K562 (cell line): Measurements from ENCODE around the gene ADGRG1. TPM values are rescaled to one million over a fixed set of nuclear protein-coding genes. Genes with fewer than 3 reads are reported as not detected.

Source experiments
- BACH1 ChIP-seq: fragments of 200-800 bp; sonication (Bioruptor generic); IDR thresholded peaks from 2 replicates; pipeline ENCODE4 v1.6.1; 2016; ENCODE audit warnings: missing genetic modification characterization, missing compliant biosample characterization
- CAMTA2 ChIP-seq: fragments of 250-450 bp; sonication (Bioruptor Pico); conservative IDR thresholded peaks from 2 replicates; pipeline ENCODE4 v1.5.1; 2022
- L3MBTL2 ChIP-seq: fragments of 450-650 bp; IDR thresholded peaks from 2 replicates; pipeline ENCODE4 v1.6.1; 2016; ENCODE audit warnings: mild to moderate bottlenecking, moderate library complexity
- MED1 ChIP-seq: sonication (generic); formaldehyde crosslinking; IDR thresholded peaks from 2 replicates; pipeline ENCODE4 v1.8.1; 2023; ENCODE audit warnings: missing genetic modification reagents, borderline replicate concordance
- MYC ChIP-seq, 2 experiments: fragments of 250-450 bp in 1 of 2; sonication (Bioruptor Pico) in 1 of 2; IDR thresholded peaks; 2 replicates each; pipeline versions ENCODE4 v1.5.1 to v1.6.1; 2012 to 2021; ENCODE audit warnings: low read depth in 2 of 2, borderline replicate concordance in 1 of 2, improper control_type of control experiment in 1 of 2, low read length in 1 of 2, mild to moderate bottlenecking in 1 of 2, moderate library complexity in 1 of 2
- NR1H2 ChIP-seq: sonication (generic); formaldehyde crosslinking; IDR thresholded peaks from 2 replicates; pipeline ENCODE4 v1.4.0; 2020; ENCODE audit warnings: mild to moderate bottlenecking, missing genetic modification reagents
- POLR2AphosphoS5 ChIP-seq: IDR thresholded peaks from 2 replicates; pipeline ENCODE4 v1.6.1; 2011; ENCODE audit warnings: mild to moderate bottlenecking, low read depth, low read length, moderate library complexity; ENCODE audit not compliant: control insufficient read depth, insufficient read depth
- POLR2H ChIP-seq: IDR thresholded peaks from 2 replicates; pipeline ENCODE4 v1.6.1; 2016; ENCODE audit warnings: missing genetic modification characterization, low read depth, mild to moderate bottlenecking, control low read depth, missing compliant biosample characterization, moderate library complexity
- ZKSCAN3 ChIP-seq: fragments of 250-450 bp; sonication (Bioruptor Pico); IDR thresholded peaks from 2 replicates; pipeline ENCODE4 v1.4.0; 2020
- ZNF121 ChIP-seq: sonication (generic); formaldehyde crosslinking; conservative IDR thresholded peaks from 2 replicates; pipeline ENCODE4 v1.8.0; 2022; ENCODE audit warnings: missing genetic modification reagents
- ZNF124 ChIP-seq: sonication (generic); formaldehyde crosslinking; IDR thresholded peaks from 2 replicates; pipeline ENCODE4 v1.8.1; 2022; ENCODE audit warnings: missing genetic modification reagents
- ZNF644 ChIP-seq: fragments of 200-800 bp; sonication (Bioruptor generic); IDR thresholded peaks from 2 replicates; pipeline ENCODE4 v1.6.1; 2016; ENCODE audit warnings: low read depth, missing genetic modification characterization, missing compliant biosample characterization
- ZNF699 ChIP-seq: fragments of 250-450 bp; sonication (Bioruptor Pico); IDR thresholded peaks from 2 replicates; pipeline ENCODE4 v1.8.0; 2021; ENCODE audit warnings: mild to moderate bottlenecking, moderate library complexity; ENCODE audit not compliant: insufficient replicate concordance
- ZNF76 ChIP-seq: fragments of 250-450 bp; sonication (Bioruptor Pico); IDR thresholded peaks from 2 replicates; pipeline ENCODE4 v1.4.0; 2020; ENCODE audit warnings: mild to moderate bottlenecking, moderate library complexity, borderline replicate concordance
- polyA plus RNA-seq, 8 experiments: library from polyadenylated mRNA; depleted of rRNA in 4 of 8; stranded (reverse) in 5 of 8; unstranded in 3 of 8; fragments of >200 nt; fragmentation: Nextera tagmentation in 2 of 8; fragmentation: Illumina TruSeq in 1 of 8; extraction: Ambion mirVana in 2 of 8; extraction: Trizol in 1 of 8; gene quantifications; 2 replicates each; pipeline versions ENCODE4 v1.2.1 to v1.2.3, GENCODE V29; 2011 to 2014; ENCODE audit warnings: inconsistent platforms in 1 of 8, missing spikeins in 1 of 8
- total RNA-seq, 7 experiments: library from RNA; depleted of rRNA in 6 of 7; stranded (reverse); fragments of >200 nt in 6 of 7; fragmentation: Illumina TruSeq in 2 of 7; extraction: Trizol in 2 of 7; gene quantifications; 2 replicates each; pipeline versions ENCODE4 v1.2.1 to v1.2.3, GENCODE V29; 2011 to 2021; ENCODE audit warnings: low replicate concordance in 1 of 7
- TF ChIP-seq, protein P1 (sequence below): fragments of 250-450 bp; sonication (Bioruptor Pico); IDR thresholded peaks from 2 replicates; pipeline ENCODE4 v1.8.0; 2022; ENCODE audit warnings: inconsistent platforms
- TF ChIP-seq, protein P2 (sequence below): fragments of 450-650 bp; IDR thresholded peaks from 2 replicates; pipeline ENCODE4 v1.7.0; 2016; ENCODE audit warnings: borderline replicate concordance
- TF ChIP-seq, protein P3 (sequence below): fragments of 450-650 bp; conservative IDR thresholded peaks from 2 replicates; pipeline ENCODE4 v1.6.1; 2016; ENCODE audit warnings: missing genetic modification characterization, low read depth, mild to moderate bottlenecking, missing compliant biosample characterization, moderate library complexity
- TF ChIP-seq, protein P4 (sequence below): sonication (generic); formaldehyde crosslinking; IDR thresholded peaks from 2 replicates; pipeline ENCODE4 v1.8.1; 2023; ENCODE audit warnings: mild to moderate bottlenecking, missing genetic modification reagents
- TF ChIP-seq, protein P5 (sequence below): fragments of 450-650 bp; formaldehyde crosslinking; IDR thresholded peaks from 2 replicates; pipeline ENCODE4 v1.4.0; 2022; ENCODE audit warnings: mild to moderate bottlenecking, moderate library complexity

ADGRG1 gene
- total and polyA plus RNA-seq, 9 of the 15 experiments (the other 6 are each of a cell fraction or from before 2014, with no cell fraction given), result 0.04 to 0.31 (median 0.16) TPM; not detected in 6

DNA sequence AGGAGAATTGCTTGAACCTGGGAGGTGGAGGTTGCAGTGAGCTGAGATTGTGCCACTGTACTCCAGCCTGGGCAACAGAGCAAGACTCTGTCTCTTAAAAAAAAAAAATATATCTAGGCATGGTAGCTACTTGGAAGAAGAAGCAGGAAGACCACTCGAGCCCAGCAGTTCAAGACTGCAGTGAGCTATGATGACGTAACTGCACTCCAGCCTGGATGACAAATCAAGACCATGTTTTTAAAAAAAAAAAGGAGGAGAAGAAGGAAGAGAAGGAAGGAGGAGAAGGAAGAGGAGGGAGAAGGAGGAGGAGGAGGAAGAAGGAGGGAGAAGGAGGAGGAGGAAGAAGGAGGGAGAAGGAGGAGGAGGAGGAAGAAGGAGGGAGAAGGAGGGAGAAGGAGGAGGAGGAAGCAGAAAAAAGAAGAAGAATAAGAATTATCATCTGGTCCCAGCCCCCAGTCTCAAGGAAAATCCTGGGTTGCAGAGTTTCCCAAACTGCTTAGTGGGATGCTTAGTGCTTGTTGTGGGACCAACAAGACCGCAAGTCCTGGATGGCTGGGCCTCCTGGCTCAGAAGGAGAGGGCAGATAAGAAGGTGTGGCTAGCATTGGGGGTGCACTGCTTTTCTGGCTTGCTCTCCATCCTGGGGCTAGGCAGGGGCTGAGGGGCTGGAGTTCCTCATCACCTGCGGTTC, 62.5 kb downstream of the ADGRG1 start (continued):
- TF ChIP-seq ZNF121 (CRISPR knock-in tag), result no peak
- TF ChIP-seq, protein P1, sequence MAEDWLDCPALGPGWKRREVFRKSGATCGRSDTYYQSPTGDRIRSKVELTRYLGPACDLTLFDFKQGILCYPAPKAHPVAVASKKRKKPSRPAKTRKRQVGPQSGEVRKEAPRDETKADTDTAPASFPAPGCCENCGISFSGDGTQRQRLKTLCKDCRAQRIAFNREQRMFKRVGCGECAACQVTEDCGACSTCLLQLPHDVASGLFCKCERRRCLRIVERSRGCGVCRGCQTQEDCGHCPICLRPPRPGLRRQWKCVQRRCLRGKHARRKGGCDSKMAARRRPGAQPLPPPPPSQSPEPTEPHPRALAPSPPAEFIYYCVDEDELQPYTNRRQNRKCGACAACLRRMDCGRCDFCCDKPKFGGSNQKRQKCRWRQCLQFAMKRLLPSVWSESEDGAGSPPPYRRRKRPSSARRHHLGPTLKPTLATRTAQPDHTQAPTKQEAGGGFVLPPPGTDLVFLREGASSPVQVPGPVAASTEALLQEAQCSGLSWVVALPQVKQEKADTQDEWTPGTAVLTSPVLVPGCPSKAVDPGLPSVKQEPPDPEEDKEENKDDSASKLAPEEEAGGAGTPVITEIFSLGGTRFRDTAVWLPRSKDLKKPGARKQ (CRISPR knock-in tag), result no peak
- TF ChIP-seq ZNF644 (tag), result no peak
- no peak for TF ChIP-seq NR1H2 (CRISPR knock-in tag)
- TF ChIP-seq, protein P2, sequence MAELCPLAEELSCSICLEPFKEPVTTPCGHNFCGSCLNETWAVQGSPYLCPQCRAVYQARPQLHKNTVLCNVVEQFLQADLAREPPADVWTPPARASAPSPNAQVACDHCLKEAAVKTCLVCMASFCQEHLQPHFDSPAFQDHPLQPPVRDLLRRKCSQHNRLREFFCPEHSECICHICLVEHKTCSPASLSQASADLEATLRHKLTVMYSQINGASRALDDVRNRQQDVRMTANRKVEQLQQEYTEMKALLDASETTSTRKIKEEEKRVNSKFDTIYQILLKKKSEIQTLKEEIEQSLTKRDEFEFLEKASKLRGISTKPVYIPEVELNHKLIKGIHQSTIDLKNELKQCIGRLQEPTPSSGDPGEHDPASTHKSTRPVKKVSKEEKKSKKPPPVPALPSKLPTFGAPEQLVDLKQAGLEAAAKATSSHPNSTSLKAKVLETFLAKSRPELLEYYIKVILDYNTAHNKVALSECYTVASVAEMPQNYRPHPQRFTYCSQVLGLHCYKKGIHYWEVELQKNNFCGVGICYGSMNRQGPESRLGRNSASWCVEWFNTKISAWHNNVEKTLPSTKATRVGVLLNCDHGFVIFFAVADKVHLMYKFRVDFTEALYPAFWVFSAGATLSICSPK, result no peak
- TF ChIP-seq POLR2AphosphoS5, result no peak
- no peak for TF ChIP-seq ZNF699 (CRISPR knock-in tag)
- TF ChIP-seq, protein P3, sequence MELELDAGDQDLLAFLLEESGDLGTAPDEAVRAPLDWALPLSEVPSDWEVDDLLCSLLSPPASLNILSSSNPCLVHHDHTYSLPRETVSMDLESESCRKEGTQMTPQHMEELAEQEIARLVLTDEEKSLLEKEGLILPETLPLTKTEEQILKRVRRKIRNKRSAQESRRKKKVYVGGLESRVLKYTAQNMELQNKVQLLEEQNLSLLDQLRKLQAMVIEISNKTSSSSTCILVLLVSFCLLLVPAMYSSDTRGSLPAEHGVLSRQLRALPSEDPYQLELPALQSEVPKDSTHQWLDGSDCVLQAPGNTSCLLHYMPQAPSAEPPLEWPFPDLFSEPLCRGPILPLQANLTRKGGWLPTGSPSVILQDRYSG (tag), result no peak
- no peak for TF ChIP-seq ZKSCAN3
- TF ChIP-seq ZNF76, result no peak
- TF ChIP-seq POLR2H, result no peak
- TF ChIP-seq CAMTA2 (CRISPR knock-in tag), result no peak
- no peak for TF ChIP-seq L3MBTL2
- TF ChIP-seq BACH1 (tag), result no peak
- TF ChIP-seq MED1 (CRISPR knock-in tag), result no peak
- no peak for TF ChIP-seq MYC (IDR thresholded peaks at IDR 0.05; ENCODE audit: low read depth, low read length)
- no peak for TF ChIP-seq MYC (CRISPR knock-in tag; IDR thresholded peaks at IDR 0.05; ENCODE audit: borderline replicate concordance, low read depth)
- TF ChIP-seq ZNF124 (CRISPR knock-in tag), result no peak
- TF ChIP-seq, protein P4, sequence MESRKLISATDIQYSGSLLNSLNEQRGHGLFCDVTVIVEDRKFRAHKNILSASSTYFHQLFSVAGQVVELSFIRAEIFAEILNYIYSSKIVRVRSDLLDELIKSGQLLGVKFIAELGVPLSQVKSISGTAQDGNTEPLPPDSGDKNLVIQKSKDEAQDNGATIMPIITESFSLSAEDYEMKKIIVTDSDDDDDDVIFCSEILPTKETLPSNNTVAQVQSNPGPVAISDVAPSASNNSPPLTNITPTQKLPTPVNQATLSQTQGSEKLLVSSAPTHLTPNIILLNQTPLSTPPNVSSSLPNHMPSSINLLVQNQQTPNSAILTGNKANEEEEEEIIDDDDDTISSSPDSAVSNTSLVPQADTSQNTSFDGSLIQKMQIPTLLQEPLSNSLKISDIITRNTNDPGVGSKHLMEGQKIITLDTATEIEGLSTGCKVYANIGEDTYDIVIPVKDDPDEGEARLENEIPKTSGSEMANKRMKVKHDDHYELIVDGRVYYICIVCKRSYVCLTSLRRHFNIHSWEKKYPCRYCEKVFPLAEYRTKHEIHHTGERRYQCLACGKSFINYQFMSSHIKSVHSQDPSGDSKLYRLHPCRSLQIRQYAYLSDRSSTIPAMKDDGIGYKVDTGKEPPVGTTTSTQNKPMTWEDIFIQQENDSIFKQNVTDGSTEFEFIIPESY (CRISPR knock-in tag), result no peak
- TF ChIP-seq, protein P5, sequence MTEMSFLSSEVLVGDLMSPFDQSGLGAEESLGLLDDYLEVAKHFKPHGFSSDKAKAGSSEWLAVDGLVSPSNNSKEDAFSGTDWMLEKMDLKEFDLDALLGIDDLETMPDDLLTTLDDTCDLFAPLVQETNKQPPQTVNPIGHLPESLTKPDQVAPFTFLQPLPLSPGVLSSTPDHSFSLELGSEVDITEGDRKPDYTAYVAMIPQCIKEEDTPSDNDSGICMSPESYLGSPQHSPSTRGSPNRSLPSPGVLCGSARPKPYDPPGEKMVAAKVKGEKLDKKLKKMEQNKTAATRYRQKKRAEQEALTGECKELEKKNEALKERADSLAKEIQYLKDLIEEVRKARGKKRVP (CRISPR knock-in tag), result no peak
